ENCODE measurements around the gene SOHLH1. TPM values are rescaled to one million over a fixed set of nuclear protein-coding genes. Genes with fewer than 3 reads are reported as not detected.
"Not testable (repeated sequence)": the region's sequence is repeated elsewhere in the genome, so short reads cannot be mapped to it uniquely, and the experiment has no call there.

The SOHLH1 gene
- total RNA-seq, 1 experiment from 2014 or later: not detected

- ChIA-PET POLR2A (no interaction called here), CTCF (no interaction called here)
- H3K4me1 ChIP-seq (ENCODE audit: control insufficient read depth, insufficient read depth, low read length): no peaks in the 10 kb centered on the region
- H3K9me3 ChIP-seq (ENCODE audit: control insufficient read depth, insufficient read depth, low read depth, low read length): no peaks in the 10 kb centered on the region
- DNase-seq (ENCODE audit: low read depth, low spot score): no peak
- no TSS peak for BruUV-seq (replicated peaks)
- no peak overlapping the region for H3K27ac ChIP-seq (ENCODE audit: low read length)
- H3K27me3 ChIP-seq (ENCODE audit: control insufficient read depth, insufficient read depth, low read length): no peaks in the 10 kb centered on the region
- no peak for ATAC-seq
- no peak overlapping the region for H3K4me3 ChIP-seq (ENCODE audit: low read depth in 2 of 2, low read length in 2 of 2)
- TF ChIP-seq SIN3A (IDR thresholded peaks at IDR 0.05; ENCODE audit: borderline replicate concordance, insufficient read depth, low read depth, low read length) (no peak), TCF7L2 (IDR thresholded peaks at IDR 0.05; ENCODE audit: low read depth, low read length) (no peak), POLR2AphosphoS5 (IDR thresholded peaks at IDR 0.05; ENCODE audit: low read depth, low read length) (no peak), REST (IDR thresholded peaks at IDR 0.05; ENCODE audit: insufficient read depth in 1 of 2, low read depth in 2 of 2, low read length in 1 of 2) (no peak)
- TF ChIP-seq, protein P1, sequence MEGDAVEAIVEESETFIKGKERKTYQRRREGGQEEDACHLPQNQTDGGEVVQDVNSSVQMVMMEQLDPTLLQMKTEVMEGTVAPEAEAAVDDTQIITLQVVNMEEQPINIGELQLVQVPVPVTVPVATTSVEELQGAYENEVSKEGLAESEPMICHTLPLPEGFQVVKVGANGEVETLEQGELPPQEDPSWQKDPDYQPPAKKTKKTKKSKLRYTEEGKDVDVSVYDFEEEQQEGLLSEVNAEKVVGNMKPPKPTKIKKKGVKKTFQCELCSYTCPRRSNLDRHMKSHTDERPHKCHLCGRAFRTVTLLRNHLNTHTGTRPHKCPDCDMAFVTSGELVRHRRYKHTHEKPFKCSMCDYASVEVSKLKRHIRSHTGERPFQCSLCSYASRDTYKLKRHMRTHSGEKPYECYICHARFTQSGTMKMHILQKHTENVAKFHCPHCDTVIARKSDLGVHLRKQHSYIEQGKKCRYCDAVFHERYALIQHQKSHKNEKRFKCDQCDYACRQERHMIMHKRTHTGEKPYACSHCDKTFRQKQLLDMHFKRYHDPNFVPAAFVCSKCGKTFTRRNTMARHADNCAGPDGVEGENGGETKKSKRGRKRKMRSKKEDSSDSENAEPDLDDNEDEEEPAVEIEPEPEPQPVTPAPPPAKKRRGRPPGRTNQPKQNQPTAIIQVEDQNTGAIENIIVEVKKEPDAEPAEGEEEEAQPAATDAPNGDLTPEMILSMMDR (IDR thresholded peaks at IDR 0.05): no peak
- no peaks in the 10 kb centered on the region for H3K36me3 ChIP-seq (ENCODE audit: control insufficient read depth, insufficient read depth, low read length)
- intact Hi-C loops (cut with micrococcal nuclease; ENCODE audit: unreplicated experiment): no loop called here
- in situ Hi-C loops (cut with HindIII; ENCODE audit: low pct_unique_long_range_greater_than_20kb, low sequenced_read_pairs): no loop called here
These were observed 29.5 kb downstream of the SOHLH1 start for GRCh38 chr9:135669616-135670285.

DNA sequence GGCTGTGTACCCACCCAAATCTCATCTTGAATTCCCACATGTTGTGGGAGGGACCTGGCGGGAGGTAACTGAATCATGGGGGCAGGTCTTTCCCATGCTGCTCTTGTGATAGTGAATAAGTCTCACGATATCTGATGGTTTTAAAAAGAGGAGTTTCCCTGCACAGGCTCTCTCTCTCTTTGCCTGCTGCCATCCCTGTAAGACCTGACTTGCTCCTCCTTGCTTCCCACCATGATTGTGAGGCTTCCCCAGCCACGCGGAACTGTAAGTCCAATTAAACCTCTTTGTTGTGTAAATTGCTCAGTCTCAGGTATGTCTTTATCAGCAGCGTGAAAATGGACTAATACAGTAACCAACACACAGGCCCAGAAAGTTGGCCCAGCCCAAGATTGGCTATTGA, 30.3 kb downstream of the SOHLH1 start:
- CTCF ChIA-PET; ATAC-seq; in situ Hi-C loops (cut with HindIII; ENCODE audit: low pct_unique_long_range_greater_than_20kb, low sequenced_read_pairs); H3K9me3 ChIP-seq (ENCODE audit: control insufficient read depth, insufficient read depth, low read depth, low read length); DNase-seq (ENCODE audit: low read depth, low spot score); intact Hi-C loops (cut with micrococcal nuclease; ENCODE audit: unreplicated experiment); H3K36me3 ChIP-seq (ENCODE audit: control insufficient read depth, insufficient read depth, low read length); H3K4me1 ChIP-seq (ENCODE audit: control insufficient read depth, insufficient read depth, low read length); H3K4me3 ChIP-seq (ENCODE audit: low read depth in 2 of 2, low read length in 2 of 2); H3K27me3 ChIP-seq (ENCODE audit: control insufficient read depth, insufficient read depth, low read length); POLR2A ChIA-PET; H3K27ac ChIP-seq (ENCODE audit: low read length); BruUV-seq (replicated peaks): not testable (repeated sequence)

GRCh38 chr9:135667463-135668001, 31.7 kb downstream of the SOHLH1 start:
- Histone ChIP-seq H3K27me3 (ENCODE audit: control insufficient read depth, insufficient read depth, low read length) (no peaks in the 10 kb centered on the region), H3K9me3 (ENCODE audit: control insufficient read depth, insufficient read depth, low read depth, low read length) (no peaks in the 10 kb centered on the region), H3K36me3 (ENCODE audit: control insufficient read depth, insufficient read depth, low read length) (no peaks in the 10 kb centered on the region), H3K4me3 (ENCODE audit: low read depth in 2 of 2, low read length in 2 of 2) (no peak overlapping the region), H3K4me1 (ENCODE audit: control insufficient read depth, insufficient read depth, low read length) (no peaks in the 10 kb centered on the region), H3K27ac (ENCODE audit: low read length) (no peak overlapping the region)
- TF ChIP-seq REST (IDR thresholded peaks at IDR 0.05; ENCODE audit: insufficient read depth in 1 of 2, low read depth in 2 of 2, low read length in 1 of 2) (no peak), SIN3A (IDR thresholded peaks at IDR 0.05; ENCODE audit: borderline replicate concordance, insufficient read depth, low read depth, low read length) (no peak), POLR2AphosphoS5 (IDR thresholded peaks at IDR 0.05; ENCODE audit: low read depth, low read length) (no peak), TCF7L2 (IDR thresholded peaks at IDR 0.05; ENCODE audit: low read depth, low read length) (no peak)
- TF ChIP-seq, protein P1 (IDR thresholded peaks at IDR 0.05): no peak
- DNase-seq (ENCODE audit: low read depth, low spot score) (no peak), ATAC-seq (no peak)
- CTCF ChIA-PET: no interaction called here
- no TSS peak for BruUV-seq (replicated peaks)
- intact Hi-C loops (cut with micrococcal nuclease; ENCODE audit: unreplicated experiment): no loop called here
- in situ Hi-C loops (cut with HindIII; ENCODE audit: low pct_unique_long_range_greater_than_20kb, low sequenced_read_pairs): no loop called here
- POLR2A ChIA-PET: no interaction called here
